GM21619 (cell line): ENCODE measurements around the gene AFF3.
"Not testable (repeated sequence)": the region's sequence is repeated elsewhere in the genome, so short reads cannot be mapped to it uniquely, and the experiment has no call there.

ENCODE experiments used
- ATAC-seq: cut with Tn5 transposase; IDR thresholded peaks from one replicate; pipeline ENCODE4 v1.9.1; 2021; ENCODE audit not compliant: unreplicated experiment

AFF3 gene

GRCh38 chr2:99520813-99521212 lies 621.6 kb downstream of the AFF3 start:
- ATAC-seq = no peak

DNA sequence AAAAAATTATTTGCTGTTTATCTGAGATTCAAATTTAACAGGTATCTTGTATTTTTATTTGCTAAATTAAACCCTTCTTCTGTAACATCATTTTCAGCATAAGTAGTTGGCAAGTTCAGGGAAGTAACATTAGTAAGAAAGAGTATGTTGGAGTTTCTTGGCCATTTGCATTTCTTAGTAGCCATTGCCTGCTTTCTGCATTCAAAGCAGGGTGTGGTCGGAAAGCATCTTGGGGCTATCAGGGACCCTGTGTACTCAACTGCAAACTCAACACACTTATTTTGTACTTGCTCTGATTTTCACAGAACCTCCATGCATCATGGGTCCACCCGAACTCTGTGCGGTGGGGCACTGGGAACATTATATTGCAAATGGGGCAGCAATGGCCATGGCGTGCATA lies 622.2 kb downstream of the AFF3 start:
- ATAC-seq = no peak

DNA sequence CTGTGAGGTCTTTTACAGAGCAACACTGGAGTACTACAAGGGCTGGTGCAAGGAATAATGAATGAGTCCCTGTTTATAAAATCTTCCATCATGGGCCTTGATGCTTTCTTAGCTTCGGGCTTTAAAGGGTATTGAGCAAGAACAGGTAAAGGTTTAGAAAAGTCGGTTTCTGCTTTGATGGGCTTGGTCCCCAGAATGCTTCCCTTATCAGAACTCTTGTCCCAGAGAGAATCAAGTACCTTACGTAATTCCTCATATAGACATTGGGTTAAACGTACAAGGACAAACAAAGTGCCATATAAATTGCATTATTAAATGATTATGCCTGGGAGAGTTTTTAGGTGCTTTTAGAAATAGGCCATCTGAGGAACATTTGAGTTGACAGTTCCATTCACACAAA lies 628.0 kb downstream of the AFF3 start:
- ATAC-seq = no peak

- ATAC-seq = no peak
Observed at GRCh38 chr2:99512181-99512591, 630.2 kb downstream of the AFF3 start.

DNA sequence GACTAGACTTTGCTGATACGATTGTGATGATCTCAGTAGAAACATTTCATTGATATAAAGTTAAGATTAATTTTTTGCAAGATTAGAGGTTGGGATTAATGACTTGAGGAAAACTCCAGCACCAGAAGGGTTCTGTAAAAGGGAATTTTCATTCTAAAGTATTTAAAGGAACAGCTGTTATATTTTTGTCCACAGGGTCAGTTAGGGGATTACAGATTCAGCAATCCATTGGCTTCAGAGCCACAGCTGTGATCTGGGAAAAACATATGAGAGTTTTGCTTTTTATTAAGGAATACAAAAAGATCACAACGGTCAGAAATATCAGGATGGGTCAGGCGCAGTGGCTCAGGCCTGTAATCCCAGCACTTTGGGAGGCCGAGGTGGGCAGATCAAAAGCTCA lies 633.0 kb downstream of the AFF3 start:
- no peak for ATAC-seq

DNA sequence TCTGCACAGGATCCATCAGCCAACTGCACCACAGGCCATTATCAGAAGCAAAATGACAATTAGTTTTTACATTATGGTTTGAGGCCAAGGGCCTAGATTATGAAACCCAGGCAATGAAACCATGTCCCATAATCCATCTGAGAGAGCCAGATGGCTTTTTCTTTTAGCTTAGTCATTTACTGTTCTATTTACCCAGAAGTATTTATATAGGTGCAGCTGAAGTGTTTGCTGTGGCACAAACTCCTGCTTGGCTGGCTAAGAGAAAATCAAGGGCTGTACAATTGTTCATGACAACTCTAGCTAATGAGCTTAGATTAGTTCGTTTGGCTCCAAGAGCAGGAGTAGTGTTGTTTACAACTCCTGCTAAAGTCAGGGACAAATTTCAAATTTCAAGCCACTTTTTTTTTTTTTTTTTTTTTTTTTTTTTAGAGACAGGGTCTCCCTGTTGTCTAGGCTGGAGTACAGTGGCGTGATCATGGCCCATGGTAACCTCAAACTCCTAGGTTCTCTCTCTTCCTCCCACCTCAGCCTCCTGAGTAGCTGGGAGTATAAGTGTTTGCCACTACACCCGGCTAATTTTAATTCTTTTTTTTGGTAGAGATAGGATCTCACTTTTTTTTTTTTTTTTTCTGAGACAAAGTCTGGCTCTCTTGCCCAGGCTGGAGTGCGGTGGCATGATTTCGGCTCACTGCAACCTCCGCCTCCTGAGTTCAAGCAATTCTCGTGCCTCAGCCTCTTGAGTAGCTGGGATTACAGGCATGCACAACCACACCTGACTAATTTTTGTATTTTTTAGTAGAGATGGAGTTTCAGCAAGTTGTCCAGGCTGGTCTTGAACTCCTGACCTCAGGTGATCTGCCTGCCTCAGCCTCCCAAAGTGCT lies 634.2 kb downstream of the AFF3 start:
- no peak for ATAC-seq

DNA sequence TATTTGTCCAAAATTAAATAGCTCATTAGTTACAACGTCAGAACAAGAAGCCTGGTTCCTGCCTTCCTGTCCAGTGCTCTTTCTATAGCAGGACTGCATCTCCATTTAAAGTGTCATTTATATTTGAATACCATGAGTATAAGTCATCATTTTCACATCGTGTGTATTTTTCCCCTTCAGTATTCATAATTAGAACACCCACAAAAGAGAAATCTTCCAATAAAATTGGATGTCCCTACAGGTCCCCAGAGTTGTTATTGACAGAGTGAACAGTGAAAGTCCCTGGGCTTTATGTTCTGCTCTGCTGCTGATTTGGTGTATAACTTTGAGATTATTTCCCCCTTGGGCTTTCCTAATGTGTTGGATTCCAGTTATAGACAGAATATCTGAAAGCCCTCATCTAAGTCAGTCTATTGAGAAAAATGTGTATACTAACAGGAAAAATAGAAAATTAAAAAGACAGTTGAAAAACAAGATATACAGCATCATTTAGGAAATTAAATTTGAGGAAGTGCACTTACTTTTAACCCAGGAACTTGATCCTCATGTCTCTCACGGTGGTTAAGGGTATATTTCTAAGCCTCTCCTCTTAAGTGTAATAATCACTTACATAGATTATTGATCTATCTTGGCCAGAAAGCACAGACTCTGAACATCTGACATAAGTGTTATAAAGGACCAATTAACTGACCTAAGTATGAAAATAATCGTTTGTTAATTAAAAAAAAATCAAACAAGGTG lies 637.4 kb downstream of the AFF3 start:
- ATAC-seq = no peak

DNA sequence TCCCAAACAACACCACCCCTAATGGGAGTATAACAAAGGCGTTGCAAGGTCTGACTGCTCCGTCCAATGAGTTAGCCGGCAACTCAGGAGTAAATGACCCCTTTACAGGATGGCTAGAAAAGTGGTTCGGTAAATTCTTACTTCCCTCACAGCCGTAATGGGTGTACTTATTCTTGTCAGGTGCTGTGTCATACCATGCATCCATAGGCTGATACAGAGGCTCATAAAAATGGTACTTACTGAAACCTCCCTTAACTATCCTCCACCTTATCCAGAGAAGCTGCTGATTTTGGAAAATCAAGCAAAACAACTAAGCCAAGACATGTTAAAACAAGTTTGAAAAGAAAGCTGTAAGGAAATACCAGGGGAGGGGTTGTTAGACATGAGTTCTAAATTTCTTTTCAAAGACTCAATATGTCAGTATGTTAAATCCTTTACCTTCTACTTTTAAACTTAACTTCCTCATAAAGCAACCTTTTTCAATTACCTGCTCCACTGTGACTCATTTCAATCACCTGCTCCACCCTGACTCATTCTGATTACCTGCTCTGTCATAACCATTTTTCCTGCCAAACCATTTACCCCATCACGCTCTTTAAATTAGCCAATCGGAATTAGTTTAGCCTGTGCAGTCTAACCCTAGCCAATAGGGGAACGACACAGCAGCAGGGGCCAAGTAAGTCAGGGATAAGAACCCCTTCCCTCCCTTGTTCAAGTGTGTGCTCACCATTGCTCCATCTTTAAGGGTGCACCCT lies 638.6 kb downstream of the AFF3 start:
- ATAC-seq = not testable (repeated sequence)

DNA sequence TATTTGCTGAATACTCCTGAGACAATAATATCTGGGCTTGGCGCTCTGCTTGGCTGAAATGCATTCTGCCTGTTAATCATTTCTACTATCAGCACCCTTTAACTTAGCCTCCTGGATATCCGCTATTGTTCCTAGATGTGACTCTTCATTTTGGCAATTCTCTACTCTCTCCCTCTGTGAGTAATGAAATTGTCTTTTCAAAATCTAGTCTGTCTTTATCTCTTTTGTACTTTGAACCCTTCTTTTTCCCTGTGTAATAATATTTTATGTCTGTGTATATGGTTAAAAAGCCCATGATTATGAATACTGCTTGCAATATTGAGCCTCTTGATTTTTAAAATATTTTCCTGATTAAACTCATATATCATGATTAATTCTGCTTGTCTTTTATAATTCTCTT lies 646.4 kb downstream of the AFF3 start:
- no peak for ATAC-seq
